Fibroblast of skin of left quadriceps (primary cell): Measurements from ENCODE around the gene PKHD1.

Experiments
- DNase-seq, 2 experiments: peaks; one replicate each; pipeline ENCODE4 v3.0.0-alpha.2; 2013; ENCODE audit warnings: low read depth in 2 of 2

PKHD1 gene

DNA sequence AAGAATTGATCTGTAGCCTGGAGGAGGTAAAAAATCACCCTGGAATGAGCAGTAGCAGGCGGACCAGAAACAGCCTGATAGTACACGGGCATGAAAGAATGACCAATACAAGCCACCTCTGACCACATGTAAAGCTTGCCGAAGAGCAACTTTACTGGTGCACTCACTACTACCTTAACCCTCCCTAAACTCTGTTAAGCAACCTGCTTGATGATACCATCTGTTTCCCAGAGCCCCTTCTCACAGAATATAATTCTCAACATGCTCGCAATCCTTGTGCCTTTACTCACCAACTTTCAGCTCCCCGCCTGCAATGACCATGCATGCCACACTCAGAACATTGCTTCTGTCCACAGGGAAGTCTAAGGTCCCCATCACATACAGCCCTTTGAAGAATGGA is 296.5 kb downstream of the PKHD1 start:
- no peak for DNase-seq

DNA sequence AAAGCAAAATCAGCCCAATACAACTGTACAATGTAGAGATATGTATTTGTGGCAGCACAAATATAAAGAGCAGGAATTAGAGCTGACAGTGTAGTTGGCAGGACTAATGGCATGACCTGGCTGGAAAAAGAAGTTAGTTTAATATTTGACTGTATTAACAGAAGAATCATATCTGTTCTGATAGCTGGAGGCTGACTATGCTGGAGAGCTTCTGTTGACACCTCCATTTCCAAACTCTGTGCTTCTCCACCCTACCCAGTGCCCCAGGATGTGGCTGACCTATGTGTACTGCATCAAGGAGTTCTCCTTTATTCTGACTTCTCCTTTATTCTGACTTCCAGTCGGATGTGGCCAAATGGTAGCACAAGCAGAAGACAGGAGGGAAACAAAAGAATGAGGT is 299.3 kb downstream of the PKHD1 start:
- no peak for DNase-seq

GRCh38 chr6:51778666-51779065 is 308.7 kb downstream of the PKHD1 start:
- no peak for DNase-seq

DNA sequence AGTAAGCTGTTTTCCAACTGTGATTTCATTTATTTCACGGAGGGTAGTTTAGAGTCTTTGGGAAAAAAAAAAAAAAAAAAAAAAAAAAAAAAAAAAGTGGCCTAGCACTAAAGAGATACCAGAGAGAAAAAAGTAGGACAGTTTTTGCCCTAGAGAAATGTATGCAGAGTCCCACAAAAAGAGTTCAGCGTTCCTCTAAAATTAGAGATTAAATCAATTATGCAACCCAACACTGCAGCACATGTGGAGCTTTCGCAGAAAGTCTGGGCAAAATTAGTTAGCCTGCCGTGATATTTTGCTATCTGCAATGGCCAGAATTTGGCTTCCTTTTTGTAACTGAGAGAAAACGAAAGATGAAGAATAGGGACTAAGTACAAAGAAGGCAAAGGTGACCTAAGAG is 309.8 kb downstream of the PKHD1 start:
- DNase-seq: no peak

- no peak for DNase-seq
Measured at GRCh38 chr6:51775942-51776860, 311.2 kb downstream of the PKHD1 start.

GRCh38 chr6:51768087-51768486 is 319.3 kb downstream of the PKHD1 start:
- DNase-seq: no peak

GRCh38 chr6:51765230-51765629 is 322.2 kb downstream of the PKHD1 start:
- DNase-seq: no peak

GRCh38 chr6:51753635-51754034 is 333.8 kb downstream of the PKHD1 start:
- no peak for DNase-seq

- DNase-seq: no peak
Measured at GRCh38 chr6:51743999-51744398, 343.4 kb downstream of the PKHD1 start.

- no peak for DNase-seq
Measured at GRCh38 chr6:51740658-51741057, 346.8 kb downstream of the PKHD1 start.

DNA sequence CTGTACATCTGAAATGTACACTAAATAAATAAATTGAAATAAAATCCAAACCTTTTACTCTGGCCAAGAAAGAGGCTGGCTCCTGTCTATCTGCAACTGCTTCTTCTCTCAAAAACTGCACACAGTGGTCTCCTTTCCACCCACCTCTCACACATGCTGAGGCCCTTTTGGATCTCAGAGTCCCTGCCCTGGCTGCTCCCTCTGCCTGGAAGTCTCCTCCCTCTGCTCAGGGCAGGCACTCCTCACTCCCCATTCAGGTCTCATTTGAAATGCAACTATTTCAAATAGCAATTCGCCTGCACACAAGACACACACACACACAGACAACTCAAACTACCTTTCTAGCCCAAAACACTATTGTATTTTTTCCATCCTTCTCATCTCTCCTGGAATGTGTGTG is 348.8 kb downstream of the PKHD1 start:
- no peak for DNase-seq

- DNase-seq: no peak
Measured at GRCh38 chr6:51737580-51738360, 349.6 kb downstream of the PKHD1 start.

DNA sequence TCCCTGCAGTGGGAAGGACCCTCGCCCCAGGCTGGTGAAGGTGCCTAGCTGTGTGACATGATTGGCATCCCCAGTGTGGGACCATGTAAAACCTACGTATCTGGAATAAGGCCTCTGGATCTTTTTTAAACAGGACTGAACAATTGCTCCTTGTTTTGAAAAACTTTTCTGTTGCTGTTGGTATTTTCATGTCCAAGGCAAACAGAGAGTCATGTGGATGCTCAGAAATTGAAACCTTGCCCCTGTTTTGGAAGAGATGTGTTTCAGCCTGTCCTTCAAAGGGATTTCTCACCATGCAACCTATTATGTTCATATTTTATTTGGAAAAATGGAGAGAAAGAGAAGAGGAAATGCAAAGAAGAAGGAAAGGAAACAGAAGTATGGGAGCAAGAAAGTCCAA is 362.3 kb downstream of the PKHD1 start:
- no peak for DNase-seq

DNA sequence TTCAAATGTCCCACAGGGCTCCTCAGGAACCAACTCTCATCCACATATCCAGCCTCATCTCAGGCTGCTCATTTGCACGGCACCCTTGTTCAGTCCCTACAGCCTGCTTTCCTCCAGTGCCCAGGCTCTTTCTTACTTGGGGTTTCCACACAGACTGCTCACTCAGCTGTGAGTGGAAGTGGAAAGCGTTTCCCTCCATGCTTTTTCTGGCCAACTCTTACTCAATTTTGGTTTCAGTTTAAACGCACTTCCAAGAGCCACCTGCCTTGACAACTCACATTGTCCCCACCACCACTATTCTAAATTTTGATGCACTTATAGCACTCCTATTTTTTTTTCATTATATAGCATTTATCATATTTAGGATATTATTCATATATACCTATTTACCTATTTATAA is 367.1 kb downstream of the PKHD1 start:
- DNase-seq: no peak

GRCh38 chr6:51719297-51719696 is 368.1 kb downstream of the PKHD1 start:
- DNase-seq: no peak

DNA sequence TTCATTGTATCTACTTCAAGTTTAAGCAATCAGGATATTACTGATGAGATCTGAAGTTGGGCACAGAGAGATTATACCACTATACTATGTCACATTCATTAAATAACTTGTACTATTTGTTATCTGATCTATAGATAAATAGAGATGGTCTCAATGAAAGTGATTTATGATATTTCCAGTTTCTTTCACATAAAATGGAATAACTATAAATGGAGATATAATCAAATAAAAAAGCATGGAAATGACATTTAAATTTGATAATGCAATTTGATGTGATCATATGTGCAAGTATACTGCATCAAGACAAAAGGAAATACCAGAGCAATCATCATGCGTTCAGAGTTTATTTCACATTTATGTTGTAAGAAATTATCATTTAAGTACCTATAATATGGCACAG is 368.9 kb downstream of the PKHD1 start:
- no peak for DNase-seq

- DNase-seq: no peak
Measured at GRCh38 chr6:51717477-51717876, 369.9 kb downstream of the PKHD1 start.

DNA sequence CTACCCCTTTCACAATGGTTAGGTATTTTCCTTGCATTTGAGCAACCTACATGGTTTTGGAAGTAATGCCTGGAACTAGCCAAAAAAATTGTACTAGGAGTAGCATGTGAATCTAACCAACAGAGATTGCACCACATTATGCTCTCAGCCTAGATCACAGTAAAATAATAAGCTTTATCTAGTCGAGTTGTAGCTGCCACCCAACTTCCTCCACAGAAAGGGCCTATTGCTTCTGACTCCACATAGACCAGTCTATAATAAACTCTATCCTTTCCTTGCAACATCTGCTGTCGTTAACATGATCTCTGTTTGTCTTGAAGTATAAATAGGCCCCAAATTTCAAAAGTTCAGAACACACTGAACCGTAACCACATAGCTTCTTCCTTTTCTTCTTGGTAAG is 375.5 kb downstream of the PKHD1 start:
- DNase-seq: no peak

DNA sequence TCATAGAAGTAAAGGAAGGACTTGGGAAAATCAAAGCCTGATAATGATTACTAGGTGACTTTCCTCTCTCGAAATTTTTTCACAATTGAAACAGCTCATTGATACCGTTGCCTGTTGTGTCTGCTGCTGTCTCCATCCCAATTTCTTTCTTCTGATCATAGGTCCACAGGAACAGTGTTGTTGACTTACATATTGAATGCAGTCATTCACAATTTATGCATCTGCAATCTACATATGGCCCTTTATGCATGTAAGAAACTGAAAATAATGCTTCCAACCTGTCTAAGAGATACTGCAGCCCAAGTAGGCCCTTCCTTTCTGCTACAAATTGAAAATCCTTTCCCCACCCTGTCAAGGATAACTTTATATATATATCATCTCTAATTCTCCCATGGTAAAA is 381.3 kb downstream of the PKHD1 start:
- DNase-seq: no peak

DNA sequence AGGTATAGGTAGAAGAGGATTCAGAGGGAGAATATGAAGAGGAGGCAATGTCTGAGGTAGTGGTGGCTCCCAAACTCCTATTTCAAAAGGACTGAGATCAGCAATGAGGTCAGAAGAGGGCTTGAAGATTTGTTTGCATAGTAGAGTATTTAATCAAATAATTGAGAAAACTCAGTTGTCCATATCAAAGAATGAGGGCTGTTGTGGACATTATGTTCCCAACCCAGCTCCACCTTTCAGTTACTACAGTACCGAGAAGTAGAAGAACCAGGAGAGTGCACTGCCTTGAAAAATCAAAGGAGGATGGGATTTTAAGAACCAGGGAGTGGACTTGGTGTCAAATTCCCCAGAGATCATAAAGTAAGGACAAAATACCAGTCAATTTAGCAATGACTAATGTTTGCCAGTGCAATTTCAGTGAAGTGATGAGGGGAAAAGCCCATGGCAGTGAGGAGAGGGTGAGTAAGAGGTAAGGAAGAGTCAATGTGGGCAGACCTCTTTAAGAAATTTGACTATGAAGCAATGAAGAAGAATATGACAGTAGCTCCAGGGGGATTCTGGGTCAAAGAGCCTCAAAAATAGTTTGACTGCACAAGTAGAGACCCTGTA is 382.4 kb downstream of the PKHD1 start:
- no peak for DNase-seq

DNA sequence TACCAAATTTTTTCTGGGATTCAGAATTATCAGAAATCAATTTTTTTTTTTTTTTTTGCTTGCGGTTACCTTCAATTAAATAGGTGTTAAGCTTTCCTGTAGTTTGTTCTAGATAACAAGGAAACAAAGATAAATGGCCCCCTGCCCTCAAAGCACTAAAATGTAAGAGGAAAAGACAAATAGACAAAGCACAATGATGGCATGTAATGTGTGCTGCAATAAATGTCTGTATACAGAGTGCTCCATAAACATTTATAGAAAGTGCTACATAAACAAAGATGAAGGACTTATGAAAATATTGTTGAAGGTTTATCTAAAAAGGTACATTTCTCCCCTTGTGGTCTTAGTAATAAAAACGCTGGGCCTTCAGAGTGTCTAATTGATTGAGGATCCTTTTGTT is 384.6 kb downstream of the PKHD1 start:
- DNase-seq: no peak

- DNase-seq: no peak
Measured at GRCh38 chr6:51684603-51685002, 402.8 kb downstream of the PKHD1 start.

- no peak for DNase-seq
Measured at GRCh38 chr6:51684038-51684437, 403.4 kb downstream of the PKHD1 start.
